ENCODE measurements around the gene CRLF1.

The CRLF1 gene

DNA sequence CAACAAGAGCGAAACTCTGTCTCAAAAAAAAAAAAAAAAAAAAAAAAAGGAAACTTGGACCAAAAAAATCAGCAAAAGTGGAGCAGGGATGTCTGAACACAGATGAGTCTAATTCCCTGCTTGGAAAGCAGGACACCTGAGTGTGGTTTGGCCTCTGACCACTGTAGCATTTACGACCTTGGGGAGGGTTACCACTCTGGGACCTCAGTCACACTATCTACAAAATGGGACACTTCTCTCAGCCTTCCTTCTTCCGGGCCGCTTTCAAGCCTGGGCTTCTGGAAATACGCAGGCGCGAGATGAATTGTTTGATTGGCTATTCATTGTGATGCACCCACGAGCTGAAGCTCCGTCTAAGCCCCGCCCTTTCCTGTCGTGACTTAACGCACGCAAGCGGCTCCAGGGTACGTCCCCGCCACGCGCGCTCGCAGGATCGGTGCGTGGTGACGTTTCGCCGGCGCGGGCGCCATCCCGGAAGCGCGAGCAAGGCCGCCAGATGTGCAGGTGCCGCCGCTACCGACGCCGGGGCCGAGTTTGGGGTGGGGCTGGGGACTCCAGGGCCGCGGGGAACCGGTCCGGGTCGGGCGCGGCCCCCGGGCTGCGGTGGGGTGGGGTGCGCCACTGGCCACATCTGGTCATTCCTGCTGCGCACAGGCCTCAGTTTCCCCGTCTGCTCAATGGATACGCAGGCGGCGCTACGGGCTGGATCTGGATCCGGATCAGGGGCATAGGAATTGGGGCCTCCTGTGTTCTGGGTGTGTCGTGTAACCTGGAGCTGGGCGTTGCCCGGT lies 49.0 kb downstream of the CRLF1 start, which contains the start of gene KXD1:
Gene KXD1 (plus strand): TSS at position 460 of the 791 bp plus-strand sequence. CDS start 4,187 bp downstream, outside the sequence.
- DNase-seq (ENCODE audit: low spot score), result peak; percentile 100

DNA sequence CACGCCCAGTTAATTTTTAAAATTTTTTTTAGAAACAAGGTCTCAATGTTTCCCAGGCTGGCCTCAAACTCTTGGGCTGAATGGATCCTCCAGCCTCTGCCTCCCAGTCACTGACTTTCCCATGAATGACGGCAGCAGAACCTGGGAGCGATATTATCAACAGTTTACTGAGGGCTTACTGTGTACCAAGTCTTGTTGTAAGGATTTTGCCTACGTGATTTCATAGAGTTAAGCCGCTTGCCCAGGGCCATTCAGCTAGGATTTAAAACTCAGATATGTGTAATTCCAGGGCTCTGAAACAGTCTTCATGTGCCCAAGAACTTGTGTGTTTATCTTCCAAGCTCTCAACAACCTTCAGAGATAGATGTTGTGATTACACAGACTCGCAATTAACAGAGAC lies 55.0 kb downstream of the CRLF1 start:
- DNase-seq (ENCODE audit: low spot score), result no peak

DNA sequence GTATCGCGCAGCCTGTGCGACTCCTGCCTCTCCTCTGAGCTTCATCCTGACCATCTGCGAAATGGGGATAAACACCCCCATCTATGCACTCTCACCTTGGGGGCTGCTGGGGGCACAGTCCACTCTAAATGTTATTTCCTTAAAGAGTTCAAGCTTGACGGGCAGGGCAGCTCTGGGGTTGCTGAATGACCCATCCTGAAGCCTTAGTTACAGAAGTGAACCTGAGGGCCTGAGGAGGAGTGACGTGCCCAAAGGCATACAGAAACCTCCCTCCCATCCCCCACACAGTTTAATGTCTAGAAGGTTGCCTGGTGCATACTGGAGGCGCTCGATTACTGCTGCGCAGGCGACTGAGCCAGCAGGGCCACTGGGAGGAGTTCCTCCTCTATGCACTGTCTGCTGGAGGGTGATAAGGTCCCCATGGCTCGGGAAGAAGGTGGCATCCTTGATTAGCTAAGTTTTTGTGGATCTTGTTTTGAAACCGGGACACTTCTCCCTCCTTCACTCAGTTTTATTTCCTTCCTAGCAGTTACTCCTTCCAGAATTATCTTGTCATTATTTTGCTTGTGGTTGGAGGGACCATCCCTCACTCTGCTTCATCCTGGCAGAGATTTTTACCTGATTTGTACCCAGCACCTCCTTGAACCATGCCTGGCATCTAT lies 62.7 kb downstream of the CRLF1 start:
- DNase-seq (ENCODE audit: low spot score), result peak; percentile 92
